H9 (cell line): Measurements from ENCODE around the gene TOMM7. TPM values are rescaled to one million over a fixed set of nuclear protein-coding genes. Genes with fewer than 3 reads are reported as not detected.
"Not testable (repeated sequence)": the region's sequence is repeated elsewhere in the genome, so short reads cannot be mapped to it uniquely, and the experiment has no call there.

Source experiments
- DNase-seq: peaks from one replicate; pipeline ENCODE4 v3.0.0-alpha.2; 2017
- H2AFZ ChIP-seq: one replicate; pipeline ENCODE4 v1.6.1; 2013; ENCODE audit warnings: mild to moderate bottlenecking, low read length, control low read depth, moderate library complexity
- H2AK5ac ChIP-seq: 2 replicates; pipeline ENCODE4 v1.6.1; 2013; ENCODE audit warnings: low read length, control low read depth, mixed read lengths; ENCODE audit not compliant: insufficient read length
- H2BK120ac ChIP-seq: one replicate; pipeline ENCODE4 v1.6.1; 2013; ENCODE audit warnings: low read depth, mild to moderate bottlenecking, low read length, control low read depth, inconsistent platforms; ENCODE audit not compliant: poor library complexity, severe bottlenecking
- H2BK12ac ChIP-seq: 2 replicates; pipeline ENCODE4 v1.6.1; 2013; ENCODE audit warnings: low read length, control low read depth, mixed read lengths, low read depth; ENCODE audit not compliant: insufficient read length
- H2BK15ac ChIP-seq: 2 replicates; pipeline ENCODE4 v1.6.1; 2013; ENCODE audit warnings: low read depth, low read length, control low read depth
- H2BK20ac ChIP-seq: one replicate; pipeline ENCODE4 v1.6.1; 2013; ENCODE audit warnings: low read depth, mild to moderate bottlenecking, low read length, control low read depth, inconsistent platforms; ENCODE audit not compliant: poor library complexity, severe bottlenecking
- H2BK5ac ChIP-seq: 2 replicates; pipeline ENCODE4 v1.6.1; 2013; ENCODE audit warnings: low read length, control low read depth, mixed read lengths; ENCODE audit not compliant: insufficient read length
- H3K14ac ChIP-seq: 2 replicates; pipeline ENCODE4 v1.6.1; 2013; ENCODE audit warnings: low read length, control low read depth; ENCODE audit not compliant: insufficient read depth
- H3K18ac ChIP-seq: 2 replicates; pipeline ENCODE4 v1.6.1; 2013; ENCODE audit warnings: low read depth, mild to moderate bottlenecking, mixed read lengths, low read length, control low read depth; ENCODE audit not compliant: insufficient read length
- H3K23ac ChIP-seq: 2 replicates; pipeline ENCODE4 v1.6.1; 2013; ENCODE audit warnings: low read length, control low read depth, mixed read lengths, low read depth; ENCODE audit not compliant: insufficient read length
- H3K23me2 ChIP-seq: 2 replicates; pipeline ENCODE4 v1.6.1; 2013; ENCODE audit warnings: low read depth, mild to moderate bottlenecking, mixed read lengths, low read length, control low read depth; ENCODE audit not compliant: insufficient read length, poor library complexity, severe bottlenecking
- H3K27ac ChIP-seq: 2 replicates; pipeline ENCODE4 v1.5.1; 2013; ENCODE audit warnings: low read length, control low read depth, mixed read lengths, low read depth; ENCODE audit not compliant: insufficient read length
- H3K27me3 ChIP-seq: 2 replicates; pipeline ENCODE4 v1.6.1; 2013; ENCODE audit warnings: low read length, control low read depth, inconsistent platforms; ENCODE audit not compliant: insufficient read depth
- H3K4ac ChIP-seq: 2 replicates; pipeline ENCODE4 v1.6.1; 2013; ENCODE audit warnings: low read depth, mild to moderate bottlenecking, control low read depth, inconsistent platforms, low read length, moderate library complexity
- H3K4me1 ChIP-seq: 2 replicates; pipeline ENCODE4 v1.6.1; 2013; ENCODE audit warnings: low read length, control low read depth, inconsistent platforms; ENCODE audit not compliant: insufficient read depth
- H3K4me2 ChIP-seq: 2 replicates; pipeline ENCODE4 v1.6.1; 2013; ENCODE audit warnings: low read length, control low read depth, mixed read lengths; ENCODE audit not compliant: insufficient read length, insufficient read depth
- H3K56ac ChIP-seq: 2 replicates; pipeline ENCODE4 v1.6.1; 2013; ENCODE audit warnings: low read depth, mild to moderate bottlenecking, mixed read lengths, low read length, control low read depth; ENCODE audit not compliant: insufficient read length
- H3K79me1 ChIP-seq: 2 replicates; pipeline ENCODE4 v1.6.1; 2013; ENCODE audit warnings: low read depth, mild to moderate bottlenecking, moderate library complexity, low read length, control low read depth, inconsistent platforms; ENCODE audit not compliant: insufficient read depth, poor library complexity, severe bottlenecking
- H3K79me2 ChIP-seq: 2 replicates; pipeline ENCODE4 v1.6.1; 2013; ENCODE audit warnings: low read length, control low read depth, inconsistent platforms; ENCODE audit not compliant: insufficient read depth
- H3K9ac ChIP-seq: 2 replicates; pipeline ENCODE4 v1.6.1; 2013; ENCODE audit warnings: low read length, control low read depth, mixed read lengths; ENCODE audit not compliant: insufficient read length; ENCODE audit errors: extremely low read depth
- H3K9me3 ChIP-seq: one replicate; pipeline ENCODE4 v1.6.1; 2013; ENCODE audit warnings: low read depth, low read length, inconsistent platforms; ENCODE audit not compliant: control insufficient read depth
- H3T11ph ChIP-seq: one replicate; pipeline ENCODE4 v1.6.1; 2013; ENCODE audit warnings: mild to moderate bottlenecking, low read length, control low read depth, inconsistent platforms
- H4K20me1 ChIP-seq: one replicate; pipeline ENCODE4 v1.6.1; 2013; ENCODE audit not compliant: control insufficient read depth, insufficient read length, insufficient read depth
- H4K5ac ChIP-seq: 2 replicates; pipeline ENCODE4 v1.6.1; 2013; ENCODE audit warnings: low read depth, mild to moderate bottlenecking, mixed read lengths, low read length, control low read depth; ENCODE audit not compliant: insufficient read length
- H4K8ac ChIP-seq: replicated peaks from 2 replicates; pipeline ENCODE4 v1.6.1; 2013; ENCODE audit warnings: low read length, control low read depth, mixed read lengths, low read depth; ENCODE audit not compliant: insufficient read length
- H4K91ac ChIP-seq: 2 replicates; pipeline ENCODE4 v1.6.1; 2013; ENCODE audit warnings: low read depth, mild to moderate bottlenecking, moderate library complexity, mixed read lengths, low read length, control low read depth; ENCODE audit not compliant: insufficient read length
- H3K27ac Mint-ChIP-seq, 3 experiments: 2 replicates in 2 of 3; 3 replicates in 1 of 3; pipeline ENCODE4 v1.8.0; 2020 to 2021; ENCODE audit warnings: mixed read lengths in 3 of 3, mild to moderate bottlenecking in 1 of 3, moderate library complexity in 1 of 3
- H3K27me3 Mint-ChIP-seq: 2 replicates; pipeline ENCODE4 v1.8.0; 2021; ENCODE audit warnings: low read depth, mild to moderate bottlenecking, moderate library complexity, mixed read lengths
- H3K36me3 Mint-ChIP-seq, 3 experiments: 2 replicates in 2 of 3; 3 replicates in 1 of 3; pipeline ENCODE4 v1.8.0; 2020 to 2021; ENCODE audit warnings: low read depth in 3 of 3, mixed read lengths in 3 of 3; ENCODE audit not compliant: insufficient read depth in 1 of 3
- H3K4me1 Mint-ChIP-seq, 2 experiments: 2 replicates each; pipeline ENCODE4 v1.8.0; 2020; ENCODE audit warnings: mixed read lengths in 2 of 2
- H3K4me3 Mint-ChIP-seq, 2 experiments: 2 replicates in 1 of 2; 3 replicates in 1 of 2; pipeline ENCODE4 v1.8.0; 2020 to 2021; ENCODE audit warnings: mild to moderate bottlenecking in 2 of 2, mixed read lengths in 2 of 2, moderate library complexity in 1 of 2
- H3K9me3 Mint-ChIP-seq, 2 experiments: 2 replicates in 1 of 2; 3 replicates in 1 of 2; pipeline ENCODE4 v1.8.0; 2020; ENCODE audit warnings: mild to moderate bottlenecking in 2 of 2, mixed read lengths in 2 of 2, moderate library complexity in 1 of 2
- CTCF ChIP-seq: fragments of 200-600 bp; sonication (generic); conservative IDR thresholded peaks from 3 replicates; pipeline ENCODE4 v1.8.0; 2021; ENCODE audit warnings: antibody characterized with exemption, mild to moderate bottlenecking
- WGBS: extraction: QIAGEN DNeasy Blood & Tissue Kit; methylation state at CpG from one replicate; pipeline ENCODE4 v1.1.7; 2013; ENCODE audit warnings: missing lambda C conversion rate, low lambda C conversion rate, mixed read lengths; ENCODE audit not compliant: insufficient read length; ENCODE audit errors: extremely low coverage; 5-methylcytosine and 5-hydroxymethylcytosine counted together
- total RNA-seq: library from RNA; stranded (reverse); gene quantifications from 2 replicates; pipeline ENCODE4 v1.2.1, GENCODE V29; 2021

The TOMM7 gene
- total RNA-seq, 1 experiment from 2014 or later, result 368 TPM

- H3K4me1 ChIP-seq, result peaks cover 28% of the 10 kb centered on the region; the same call in 1 of the 2 replicates
- no peak overlapping the region for H3T11ph ChIP-seq
- H3K9me3 Mint-ChIP-seq, result peaks cover 15 to 21% of the 10 kb centered on the region in 2 experiments
- H4K8ac ChIP-seq, result no peak overlapping the region
- H2BK20ac ChIP-seq, result no peak overlapping the region
- H2AK5ac ChIP-seq, result no peak overlapping the region
- H3K4me2 ChIP-seq, result no peak overlapping the region
- TF ChIP-seq CTCF, result no peak
- H3K9ac ChIP-seq, result no peak overlapping the region
- H2AFZ ChIP-seq, result no peak overlapping the region
- H3K23ac ChIP-seq, result no peak overlapping the region
- no peak overlapping the region for H4K91ac ChIP-seq
- no peak overlapping the region for H3K27ac ChIP-seq
- H2BK5ac ChIP-seq, result no peak overlapping the region
- H3K27ac Mint-ChIP-seq, result no peak overlapping the region
- DNase-seq, result no peak
- no peak overlapping the region for H3K18ac ChIP-seq
- H3K79me1 ChIP-seq, result no peaks in the 10 kb centered on the region
- no peaks in the 10 kb centered on the region for H3K9me3 ChIP-seq
- peaks cover 49 to 60% of the 10 kb centered on the region in 2 experiments for H3K4me1 Mint-ChIP-seq
- H2BK120ac ChIP-seq, result no peak overlapping the region
- H4K5ac ChIP-seq, result no peak overlapping the region
- H3K14ac ChIP-seq, result no peak overlapping the region
- no peaks in the 10 kb centered on the region for H3K23me2 ChIP-seq
- H2BK12ac ChIP-seq, result no peak overlapping the region
- no peak overlapping the region for H3K4me3 Mint-ChIP-seq
- no peak overlapping the region for H3K4ac ChIP-seq
- H2BK15ac ChIP-seq, result no peak overlapping the region
- no peaks in the 10 kb centered on the region for H3K27me3 ChIP-seq
- no CpG with 5 or more reads among the region's 2 CpGs for WGBS
- H3K36me3 Mint-ChIP-seq, result peaks cover 2 to 16% (median 9%) of the 10 kb centered on the region in 3 experiments; a peak in 5 of 7 replicates
- H3K79me2 ChIP-seq, result no peaks in the 10 kb centered on the region
- H4K20me1 ChIP-seq, result no peaks in the 10 kb centered on the region
- no peak overlapping the region for H3K56ac ChIP-seq
- no peaks in the 10 kb centered on the region for H3K27me3 Mint-ChIP-seq
These were observed 17.4 kb downstream of the TOMM7 start for GRCh38 chr7:22805227-22805626.

DNA sequence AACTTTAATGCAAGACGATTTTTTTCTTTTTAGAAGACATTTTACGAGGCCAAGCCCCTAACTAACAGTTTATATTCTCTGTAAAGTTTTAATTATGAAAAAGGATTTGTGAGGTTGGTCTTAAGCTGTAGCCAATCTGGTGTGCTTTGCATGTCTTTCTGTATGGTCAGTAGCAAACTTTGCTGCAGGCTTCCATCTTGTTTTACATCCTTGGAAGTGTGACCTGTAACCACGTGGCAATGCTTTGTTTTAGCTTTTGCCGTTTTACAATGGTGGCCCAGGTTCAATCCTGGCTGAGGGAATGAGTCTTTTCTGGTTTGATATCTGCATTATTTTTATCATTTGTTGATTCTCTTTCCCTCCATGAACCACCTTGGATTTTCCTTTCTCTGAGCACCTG is 19.8 kb downstream of the TOMM7 start:
- not testable (repeated sequence) for H4K91ac ChIP-seq, H3K79me1 ChIP-seq, H3K27ac ChIP-seq, H3K9ac ChIP-seq, H3K23ac ChIP-seq, H3K27me3 Mint-ChIP-seq, H2BK120ac ChIP-seq, H4K5ac ChIP-seq, H3K18ac ChIP-seq, H3K23me2 ChIP-seq, H3K14ac ChIP-seq, H2BK12ac ChIP-seq, H2BK20ac ChIP-seq, H2BK5ac ChIP-seq, H3K4ac ChIP-seq, H2AK5ac ChIP-seq, H4K8ac ChIP-seq, H4K20me1 ChIP-seq, H2AFZ ChIP-seq, H3K27me3 ChIP-seq, H3K4me2 ChIP-seq, H3K79me2 ChIP-seq, H3K9me3 ChIP-seq, H2BK15ac ChIP-seq, H3T11ph ChIP-seq, H3K56ac ChIP-seq
- peaks cover 12% of the 10 kb centered on the region; the same call in 1 of the 2 replicates for H3K4me1 ChIP-seq
- peaks cover 33 to 40% of the 10 kb centered on the region in 2 experiments for H3K4me1 Mint-ChIP-seq
- peak overlapping the region; percentile 0 to 51; a peak in 3 of 5 replicates for H3K4me3 Mint-ChIP-seq
- peak; percentile 39 for DNase-seq
- H3K27ac Mint-ChIP-seq, result peak overlapping the region; percentile 42 to 84 (median 47); a peak in 6 of 7 replicates
- H3K36me3 Mint-ChIP-seq, result peaks cover 16 to 34% (median 20%) of the 10 kb centered on the region in 3 experiments
- peaks cover 35% of the 10 kb centered on the region in 2 experiments for H3K9me3 Mint-ChIP-seq
- WGBS, result no CpG with 5 or more reads among the region's 4 CpGs
